Neural cell (in vitro differentiated cells): ENCODE data around the gene UTY.

Experiments
- CTCF ChIP-seq: fragments of 450-650 bp; IDR thresholded peaks from 2 replicates; pipeline ENCODE4 v1.5.1; 2014; ENCODE audit warnings: antibody characterized with exemption, mild to moderate bottlenecking, moderate library complexity; ENCODE audit not compliant: poor library complexity, severe bottlenecking
- EP300 ChIP-seq: fragments of 450-650 bp; conservative IDR thresholded peaks from 2 replicates; pipeline ENCODE4 v1.6.1; 2014; ENCODE audit warnings: antibody characterized with exemption, mild to moderate bottlenecking, moderate library complexity; ENCODE audit not compliant: poor library complexity, severe bottlenecking
- EZH2 ChIP-seq: fragments of 200-600, 300-800 bp; shearing (Covaris generic), sonication (generic); IDR thresholded peaks from 2 replicates; pipeline ENCODE4 v1.6.1; 2014; ENCODE audit warnings: antibody characterized with exemption, low read length, borderline replicate concordance, mild to moderate bottlenecking; ENCODE audit not compliant: insufficient read depth, poor library complexity, severe bottlenecking
- MXI1 ChIP-seq: fragments of 450-650 bp; conservative IDR thresholded peaks from 2 replicates; pipeline ENCODE4 v1.6.1; 2014; ENCODE audit warnings: antibody characterized with exemption, mild to moderate bottlenecking; ENCODE audit not compliant: poor library complexity, severe bottlenecking
- POLR2AphosphoS5 ChIP-seq: IDR thresholded peaks from 2 replicates; pipeline ENCODE4 v1.6.1; 2012
- RAD21 ChIP-seq: fragments of 450-650 bp; conservative IDR thresholded peaks from 2 replicates; pipeline ENCODE4 v1.6.1; 2014; ENCODE audit warnings: antibody characterized with exemption, mild to moderate bottlenecking, moderate library complexity
- SMC3 ChIP-seq: fragments of 450-650 bp; conservative IDR thresholded peaks from 2 replicates; pipeline ENCODE4 v1.6.1; 2014; ENCODE audit warnings: antibody characterized with exemption, mild to moderate bottlenecking, moderate library complexity; ENCODE audit not compliant: poor library complexity
- TAF1 ChIP-seq: IDR thresholded peaks from 2 replicates; pipeline ENCODE4 v1.6.1; 2012; ENCODE audit warnings: low read depth
- TF ChIP-seq, protein P1 (sequence below): IDR thresholded peaks from 2 replicates; pipeline ENCODE4 v1.6.1; 2012; ENCODE audit warnings: borderline replicate concordance

DNA sequence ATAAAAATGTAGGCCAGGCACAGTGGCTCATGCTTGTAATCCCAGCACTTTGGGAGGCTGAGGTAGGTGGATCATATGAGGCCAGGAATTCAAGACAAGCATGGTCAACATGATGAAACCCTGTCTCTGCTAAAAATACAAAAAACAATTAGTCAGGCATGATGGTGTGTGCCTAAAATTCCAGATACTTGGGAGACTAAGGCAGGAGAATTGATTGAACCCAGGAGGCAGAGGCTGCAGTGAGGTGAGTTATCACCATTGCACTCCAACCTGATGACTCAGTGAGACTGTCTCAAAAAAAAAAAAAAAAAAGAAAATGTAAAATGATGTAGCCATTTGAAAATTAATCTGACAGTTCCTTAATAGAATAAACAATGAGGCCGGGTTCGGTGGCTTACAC lies 171.9 kb downstream of the UTY start:
- no peak for TF ChIP-seq EP300
- no peak for TF ChIP-seq TAF1
- no peak for TF ChIP-seq EZH2
- TF ChIP-seq CTCF: no peak
- no peak for TF ChIP-seq POLR2AphosphoS5
- no peak for TF ChIP-seq RAD21
- no peak for TF ChIP-seq MXI1
- no peak for TF ChIP-seq SMC3
- TF ChIP-seq, protein P1, sequence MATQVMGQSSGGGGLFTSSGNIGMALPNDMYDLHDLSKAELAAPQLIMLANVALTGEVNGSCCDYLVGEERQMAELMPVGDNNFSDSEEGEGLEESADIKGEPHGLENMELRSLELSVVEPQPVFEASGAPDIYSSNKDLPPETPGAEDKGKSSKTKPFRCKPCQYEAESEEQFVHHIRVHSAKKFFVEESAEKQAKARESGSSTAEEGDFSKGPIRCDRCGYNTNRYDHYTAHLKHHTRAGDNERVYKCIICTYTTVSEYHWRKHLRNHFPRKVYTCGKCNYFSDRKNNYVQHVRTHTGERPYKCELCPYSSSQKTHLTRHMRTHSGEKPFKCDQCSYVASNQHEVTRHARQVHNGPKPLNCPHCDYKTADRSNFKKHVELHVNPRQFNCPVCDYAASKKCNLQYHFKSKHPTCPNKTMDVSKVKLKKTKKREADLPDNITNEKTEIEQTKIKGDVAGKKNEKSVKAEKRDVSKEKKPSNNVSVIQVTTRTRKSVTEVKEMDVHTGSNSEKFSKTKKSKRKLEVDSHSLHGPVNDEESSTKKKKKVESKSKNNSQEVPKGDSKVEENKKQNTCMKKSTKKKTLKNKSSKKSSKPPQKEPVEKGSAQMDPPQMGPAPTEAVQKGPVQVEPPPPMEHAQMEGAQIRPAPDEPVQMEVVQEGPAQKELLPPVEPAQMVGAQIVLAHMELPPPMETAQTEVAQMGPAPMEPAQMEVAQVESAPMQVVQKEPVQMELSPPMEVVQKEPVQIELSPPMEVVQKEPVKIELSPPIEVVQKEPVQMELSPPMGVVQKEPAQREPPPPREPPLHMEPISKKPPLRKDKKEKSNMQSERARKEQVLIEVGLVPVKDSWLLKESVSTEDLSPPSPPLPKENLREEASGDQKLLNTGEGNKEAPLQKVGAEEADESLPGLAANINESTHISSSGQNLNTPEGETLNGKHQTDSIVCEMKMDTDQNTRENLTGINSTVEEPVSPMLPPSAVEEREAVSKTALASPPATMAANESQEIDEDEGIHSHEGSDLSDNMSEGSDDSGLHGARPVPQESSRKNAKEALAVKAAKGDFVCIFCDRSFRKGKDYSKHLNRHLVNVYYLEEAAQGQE: no peak
